ENCODE results near the gene MCC.

Gene MCC

GRCh38 chr5:113123618-113124017 lies 364.6 kb downstream of the MCC start:
- no peaks in the 10 kb centered on the region for H3F3A ChIP-seq (ENCODE audit: insufficient read depth)
- H2AFZ ChIP-seq (ENCODE audit: low read depth, low read length, severe bottlenecking): no peak overlapping the region
- H3K4me3 ChIP-seq (ENCODE audit: insufficient read depth, low read length, poor library complexity, severe bottlenecking): no peak overlapping the region
- no peak overlapping the region for H3K4me2 ChIP-seq (ENCODE audit: low read depth, low read length, poor library complexity, severe bottlenecking)
- no peaks in the 10 kb centered on the region for H3K79me2 ChIP-seq (ENCODE audit: insufficient read depth, low read length)
- no peaks in the 10 kb centered on the region for H3K9me3 ChIP-seq (ENCODE audit: insufficient read depth, low read length)
- no peaks in the 10 kb centered on the region for H3K36me3 ChIP-seq (ENCODE audit: low read length)
- H3K9ac ChIP-seq (ENCODE audit: low read length): no peak overlapping the region
- H4K20me1 ChIP-seq (ENCODE audit: low read depth, low read length): no peaks in the 10 kb centered on the region
- H3K27me3 ChIP-seq (ENCODE audit: low read length): no peaks in the 10 kb centered on the region; the same call in 1 of the 2 replicates
- H3K27ac ChIP-seq (ENCODE audit: low read depth, low read length): no peak overlapping the region
- no peak for TF ChIP-seq EZH2phosphoT487 (conservative IDR thresholded peaks at IDR 0.05; ENCODE audit: low read length)
- peak; percentile 12 for TF ChIP-seq CTCF (IDR thresholded peaks at IDR 0.05; ENCODE audit: insufficient read depth, low read length, poor library complexity, severe bottlenecking)
- no peaks in the 10 kb centered on the region for H3K9me2 ChIP-seq (replicated peaks; ENCODE audit: insufficient read depth, low read length)

GRCh38 chr5:113122053-113122452 lies 366.2 kb downstream of the MCC start:
- TF ChIP-seq EZH2phosphoT487 (conservative IDR thresholded peaks at IDR 0.05; ENCODE audit: low read length) (no peak), CTCF (IDR thresholded peaks at IDR 0.05; ENCODE audit: insufficient read depth, low read length, poor library complexity, severe bottlenecking) (no peak)
- Histone ChIP-seq H3K4me3 (ENCODE audit: insufficient read depth, low read length, poor library complexity, severe bottlenecking) (no peak overlapping the region), H3F3A (ENCODE audit: insufficient read depth) (no peaks in the 10 kb centered on the region), H3K36me3 (ENCODE audit: low read length) (no peaks in the 10 kb centered on the region), H3K27ac (ENCODE audit: low read depth, low read length) (no peak overlapping the region), H2AFZ (ENCODE audit: low read depth, low read length, severe bottlenecking) (no peak overlapping the region), H3K9me2 (replicated peaks; ENCODE audit: insufficient read depth, low read length) (no peaks in the 10 kb centered on the region), H3K9me3 (ENCODE audit: insufficient read depth, low read length) (no peaks in the 10 kb centered on the region), H4K20me1 (ENCODE audit: low read depth, low read length) (no peaks in the 10 kb centered on the region), H3K9ac (ENCODE audit: low read length) (no peak overlapping the region), H3K79me2 (ENCODE audit: insufficient read depth, low read length) (no peaks in the 10 kb centered on the region), H3K4me2 (ENCODE audit: low read depth, low read length, poor library complexity, severe bottlenecking) (no peak overlapping the region), H3K27me3 (ENCODE audit: low read length) (no peaks in the 10 kb centered on the region; the same call in 1 of the 2 replicates)

- H3K79me2 ChIP-seq (ENCODE audit: insufficient read depth, low read length): no peaks in the 10 kb centered on the region
- no peak for TF ChIP-seq CTCF (IDR thresholded peaks at IDR 0.05; ENCODE audit: insufficient read depth, low read length, poor library complexity, severe bottlenecking)
- no peak for TF ChIP-seq EZH2phosphoT487 (conservative IDR thresholded peaks at IDR 0.05; ENCODE audit: low read length)
- H3K27me3 ChIP-seq (ENCODE audit: low read length): no peaks in the 10 kb centered on the region; the same call in 1 of the 2 replicates
- H3K36me3 ChIP-seq (ENCODE audit: low read length): no peaks in the 10 kb centered on the region
- H3K9ac ChIP-seq (ENCODE audit: low read length): no peak overlapping the region
- no peaks in the 10 kb centered on the region for H3K9me3 ChIP-seq (ENCODE audit: insufficient read depth, low read length)
- H3K27ac ChIP-seq (ENCODE audit: low read depth, low read length): no peak overlapping the region
- no peaks in the 10 kb centered on the region for H3K9me2 ChIP-seq (replicated peaks; ENCODE audit: insufficient read depth, low read length)
- H2AFZ ChIP-seq (ENCODE audit: low read depth, low read length, severe bottlenecking): no peak overlapping the region
- H3K4me3 ChIP-seq (ENCODE audit: insufficient read depth, low read length, poor library complexity, severe bottlenecking): no peak overlapping the region
- H4K20me1 ChIP-seq (ENCODE audit: low read depth, low read length): no peaks in the 10 kb centered on the region
- H3K4me2 ChIP-seq (ENCODE audit: low read depth, low read length, poor library complexity, severe bottlenecking): no peak overlapping the region
- H3F3A ChIP-seq (ENCODE audit: insufficient read depth): no peaks in the 10 kb centered on the region
Observed at GRCh38 chr5:113119246-113119924, 368.9 kb downstream of the MCC start.
